Measurements from ENCODE around the gene SMIM13. TPM values are rescaled to one million over a fixed set of nuclear protein-coding genes. Genes with fewer than 3 reads are reported as not detected.

Gene SMIM13
- total RNA-seq, 5 donors from 2014 or later (not counting 1 experiment from before 2014, with no cell fraction given), result 3.6 to 8.0 (median 5.3) TPM

- CTCF ChIA-PET, result no interaction called here
- POLR2A ChIA-PET, result no interaction called here
- H3K27me3 Mint-ChIP-seq, result peaks cover 0 to 8% of the 10 kb centered on the region in 2 donors
- Histone ChIP-seq H3K27me3 (replicated peaks in 1 of 2; ENCODE audit: control insufficient read depth in 2 of 2, extremely low read depth in 1 of 2, insufficient read depth in 2 of 2, low read length in 1 of 2) (peaks cover 2 to 5% of the 10 kb centered on the region in 2 experiments), H3K4me1 (ENCODE audit: control insufficient read depth in 1 of 2, extremely low read depth in 1 of 2, insufficient read depth in 2 of 2, low read length in 2 of 2) (no peaks in the 10 kb centered on the region), H3K4me3 (ENCODE audit: control insufficient read depth in 1 of 2, extremely low read depth in 1 of 2, low read length in 1 of 2) (no peak overlapping the region), H3K36me3 (ENCODE audit: control insufficient read depth in 2 of 2, extremely low read depth in 1 of 2, insufficient read depth in 1 of 2, low read length in 1 of 2) (no peaks in the 10 kb centered on the region), H3K27ac (ENCODE audit: low read length) (no peak overlapping the region), H3K9me3 (no peaks in the 10 kb centered on the region)
- no peak overlapping the region for H3K4me3 Mint-ChIP-seq
- no peak overlapping the region for H3K27ac Mint-ChIP-seq
- no peak for DNase-seq
- H3K36me3 Mint-ChIP-seq, result no peaks in the 10 kb centered on the region
- H3K4me1 Mint-ChIP-seq, result no peaks in the 10 kb centered on the region
- 100% methylated on average over 1 of the region's 3 CpGs for WGBS (ENCODE audit: insufficient coverage)
- ATAC-seq (replicated peaks in 1 of 4), result no peak
- H3K9me3 Mint-ChIP-seq, result no peaks in the 10 kb centered on the region
Measured at GRCh38 chr6:11064836-11065235, 28.8 kb upstream of the SMIM13 start.

- CTCF ChIA-PET, result interaction anchor here (0.6 to 1.7 kb wide), 3 partner anchors 10 to 587 kb away, joined by 3 to 8 read pairs (median 4); no protein-coding TSS in a partner anchor
- Mint-ChIP-seq H3K4me1 (no peaks in the 10 kb centered on the region), H3K27ac (no peak overlapping the region), H3K4me3 (no peak overlapping the region), H3K27me3 (peaks cover 0 to 8% of the 10 kb centered on the region in 2 donors), H3K9me3 (no peaks in the 10 kb centered on the region), H3K36me3 (no peaks in the 10 kb centered on the region)
- no peaks in the 10 kb centered on the region for H3K36me3 ChIP-seq (ENCODE audit: control insufficient read depth in 2 of 2, extremely low read depth in 1 of 2, insufficient read depth in 1 of 2, low read length in 1 of 2)
- no peak overlapping the region for H3K27ac ChIP-seq (ENCODE audit: low read length)
- H3K9me3 ChIP-seq, result no peaks in the 10 kb centered on the region
- POLR2A ChIA-PET, result no interaction called here
- ATAC-seq (replicated peaks in 1 of 4) (no peak), DNase-seq (no peak)
- no peak overlapping the region for H3K4me3 ChIP-seq (ENCODE audit: control insufficient read depth in 1 of 2, extremely low read depth in 1 of 2, low read length in 1 of 2)
- 100% methylated on average over 2 of the region's 6 CpGs for WGBS (ENCODE audit: insufficient coverage)
- H3K4me1 ChIP-seq (ENCODE audit: control insufficient read depth in 1 of 2, extremely low read depth in 1 of 2, insufficient read depth in 2 of 2, low read length in 2 of 2), result no peaks in the 10 kb centered on the region
- H3K27me3 ChIP-seq (replicated peaks in 1 of 2; ENCODE audit: control insufficient read depth in 2 of 2, extremely low read depth in 1 of 2, insufficient read depth in 2 of 2, low read length in 1 of 2), result peaks cover 2 to 5% of the 10 kb centered on the region in 2 experiments
Measured at GRCh38 chr6:11065436-11066202, 28.0 kb upstream of the SMIM13 start.

GRCh38 chr6:11066505-11067347 is 26.9 kb upstream of the SMIM13 start:
- Histone ChIP-seq H3K4me3 (ENCODE audit: control insufficient read depth in 1 of 2, extremely low read depth in 1 of 2, low read length in 1 of 2) (no peak overlapping the region), H3K36me3 (ENCODE audit: control insufficient read depth in 2 of 2, extremely low read depth in 1 of 2, insufficient read depth in 1 of 2, low read length in 1 of 2) (no peaks in the 10 kb centered on the region), H3K4me1 (ENCODE audit: control insufficient read depth in 1 of 2, extremely low read depth in 1 of 2, insufficient read depth in 2 of 2, low read length in 2 of 2) (no peaks in the 10 kb centered on the region), H3K27ac (ENCODE audit: low read length) (no peak overlapping the region), H3K27me3 (replicated peaks in 1 of 2; ENCODE audit: control insufficient read depth in 2 of 2, extremely low read depth in 1 of 2, insufficient read depth in 2 of 2, low read length in 1 of 2) (peaks cover 2 to 5% of the 10 kb centered on the region in 2 experiments), H3K9me3 (no peaks in the 10 kb centered on the region)
- WGBS (ENCODE audit: insufficient coverage), result 100% methylated on average over 3 of the region's 6 CpGs
- no peak overlapping the region for H3K4me3 Mint-ChIP-seq
- peaks cover 0 to 3% of the 10 kb centered on the region in 2 donors for H3K27me3 Mint-ChIP-seq
- no peak for ATAC-seq (replicated peaks in 1 of 4)
- ChIA-PET CTCF (interaction anchor here (0.5 to 1.7 kb wide), 3 partner anchors 11 to 588 kb away, joined by 4 to 8 read pairs (median 5); no protein-coding TSS in a partner anchor), POLR2A (no interaction called here)
- no peaks in the 10 kb centered on the region for H3K4me1 Mint-ChIP-seq
- H3K27ac Mint-ChIP-seq, result no peak overlapping the region
- H3K9me3 Mint-ChIP-seq, result no peaks in the 10 kb centered on the region
- no peaks in the 10 kb centered on the region for H3K36me3 Mint-ChIP-seq
- no peak for DNase-seq

GRCh38 chr6:11067348-11067747 is 26.3 kb upstream of the SMIM13 start:
- CTCF ChIA-PET, result interaction anchor here (0.5 to 1.7 kb wide), 3 partner anchors 11 to 221 kb away, joined by 3 to 8 read pairs (median 5); no protein-coding TSS in a partner anchor
- H3K9me3 ChIP-seq, result no peaks in the 10 kb centered on the region
- no peak overlapping the region for H3K27ac Mint-ChIP-seq
- H3K36me3 ChIP-seq (ENCODE audit: control insufficient read depth in 2 of 2, extremely low read depth in 1 of 2, insufficient read depth in 1 of 2, low read length in 1 of 2), result no peaks in the 10 kb centered on the region
- H3K4me3 Mint-ChIP-seq, result no peak overlapping the region
- H3K4me1 Mint-ChIP-seq, result no peaks in the 10 kb centered on the region
- H3K27me3 ChIP-seq (replicated peaks in 1 of 2; ENCODE audit: control insufficient read depth in 2 of 2, extremely low read depth in 1 of 2, insufficient read depth in 2 of 2, low read length in 1 of 2), result peaks cover 2 to 5% of the 10 kb centered on the region in 2 experiments
- H3K4me1 ChIP-seq (ENCODE audit: control insufficient read depth in 1 of 2, extremely low read depth in 1 of 2, insufficient read depth in 2 of 2, low read length in 2 of 2), result no peaks in the 10 kb centered on the region
- POLR2A ChIA-PET, result no interaction called here
- no peak overlapping the region for H3K27ac ChIP-seq (ENCODE audit: low read length)
- H3K9me3 Mint-ChIP-seq, result no peaks in the 10 kb centered on the region
- no peak for ATAC-seq (replicated peaks in 1 of 4)
- 36% methylated on average over 1 of the region's 2 CpGs for WGBS (ENCODE audit: insufficient coverage)
- no peaks in the 10 kb centered on the region for H3K36me3 Mint-ChIP-seq
- peaks cover 0 to 2% of the 10 kb centered on the region in 2 donors for H3K27me3 Mint-ChIP-seq
- no peak overlapping the region for H3K4me3 ChIP-seq (ENCODE audit: control insufficient read depth in 1 of 2, extremely low read depth in 1 of 2, low read length in 1 of 2)
- DNase-seq, result no peak

- ATAC-seq (replicated peaks in 1 of 4), result no peak
- H3K36me3 Mint-ChIP-seq, result no peaks in the 10 kb centered on the region
- H3K27me3 ChIP-seq (replicated peaks in 1 of 2; ENCODE audit: control insufficient read depth in 2 of 2, extremely low read depth in 1 of 2, insufficient read depth in 2 of 2, low read length in 1 of 2), result peaks cover 0 to 2% of the 10 kb centered on the region in 2 experiments
- H3K27ac Mint-ChIP-seq, result no peak overlapping the region
- H3K4me1 ChIP-seq (ENCODE audit: control insufficient read depth in 1 of 2, extremely low read depth in 1 of 2, insufficient read depth in 2 of 2, low read length in 2 of 2), result no peaks in the 10 kb centered on the region
- H3K27ac ChIP-seq (ENCODE audit: low read length), result no peak overlapping the region
- no peak overlapping the region for H3K4me3 ChIP-seq (ENCODE audit: control insufficient read depth in 1 of 2, extremely low read depth in 1 of 2, low read length in 1 of 2)
- ChIA-PET POLR2A (no interaction called here), CTCF (interaction anchor here in 1 of 2 donors (1.1 kb wide), 1 partner anchor 44 kb away, joined by 5 read pairs; no protein-coding TSS in a partner anchor)
- WGBS (ENCODE audit: insufficient coverage), result no CpG with 5 or more reads among the region's 2 CpGs
- no peaks in the 10 kb centered on the region for H3K9me3 Mint-ChIP-seq
- H3K36me3 ChIP-seq (ENCODE audit: control insufficient read depth in 2 of 2, extremely low read depth in 1 of 2, insufficient read depth in 1 of 2, low read length in 1 of 2), result no peaks in the 10 kb centered on the region
- no peaks in the 10 kb centered on the region for H3K4me1 Mint-ChIP-seq
- DNase-seq, result no peak
- H3K4me3 Mint-ChIP-seq, result no peak overlapping the region
- no peaks in the 10 kb centered on the region for H3K9me3 ChIP-seq
- H3K27me3 Mint-ChIP-seq, result no peaks in the 10 kb centered on the region
Measured at GRCh38 chr6:11069760-11070159, 23.9 kb upstream of the SMIM13 start.

GRCh38 chr6:11072101-11072500 is 21.5 kb upstream of the SMIM13 start:
- Histone ChIP-seq H3K4me1 (ENCODE audit: control insufficient read depth in 1 of 2, extremely low read depth in 1 of 2, insufficient read depth in 2 of 2, low read length in 2 of 2) (no peaks in the 10 kb centered on the region), H3K9me3 (no peaks in the 10 kb centered on the region), H3K27me3 (replicated peaks in 1 of 2; ENCODE audit: control insufficient read depth in 2 of 2, extremely low read depth in 1 of 2, insufficient read depth in 2 of 2, low read length in 1 of 2) (peaks cover 0 to 2% of the 10 kb centered on the region in 2 experiments), H3K36me3 (ENCODE audit: control insufficient read depth in 2 of 2, extremely low read depth in 1 of 2, insufficient read depth in 1 of 2, low read length in 1 of 2) (no peaks in the 10 kb centered on the region), H3K4me3 (ENCODE audit: control insufficient read depth in 1 of 2, extremely low read depth in 1 of 2, low read length in 1 of 2) (no peak overlapping the region), H3K27ac (ENCODE audit: low read length) (no peak overlapping the region)
- WGBS (ENCODE audit: insufficient coverage), result 70% methylated on average over 2 of the region's 4 CpGs
- ATAC-seq (replicated peaks in 1 of 4) (no peak), DNase-seq (no peak)
- no peak overlapping the region for H3K27ac Mint-ChIP-seq
- H3K9me3 Mint-ChIP-seq, result no peaks in the 10 kb centered on the region
- H3K36me3 Mint-ChIP-seq, result no peaks in the 10 kb centered on the region
- ChIA-PET POLR2A (no interaction called here), CTCF (no interaction called here)
- no peaks in the 10 kb centered on the region for H3K27me3 Mint-ChIP-seq
- H3K4me3 Mint-ChIP-seq, result no peak overlapping the region
- no peaks in the 10 kb centered on the region for H3K4me1 Mint-ChIP-seq
